Osteocyte (in vitro differentiated cells): ENCODE data around the gene HECTD3. TPM values are rescaled to one million over a fixed set of nuclear protein-coding genes. Genes with fewer than 3 reads are reported as not detected.
A peak's percentile ranks its signal among the peaks of the same experiment; 100 is the strongest.
"Not testable (repeated sequence)": the region's sequence is repeated elsewhere in the genome, so short reads cannot be mapped to it uniquely, and the experiment has no call there.

Experiments used
- DNase-seq: peaks from one replicate; pipeline ENCODE4 v3.0.0; 2021; ENCODE audit warnings: mixed read lengths; ENCODE audit not compliant: unreplicated experiment; ENCODE audit errors: extremely low spot score
- H3K27ac Mint-ChIP-seq: one replicate; pipeline ENCODE4 v1.8.0; 2021; ENCODE audit warnings: mild to moderate bottlenecking, mixed read lengths; ENCODE audit not compliant: unreplicated experiment
- H3K27me3 Mint-ChIP-seq: one replicate; pipeline ENCODE4 v1.8.0; 2021; ENCODE audit warnings: mixed read lengths; ENCODE audit not compliant: unreplicated experiment
- H3K36me3 Mint-ChIP-seq: one replicate; pipeline ENCODE4 v1.8.0; 2021; ENCODE audit warnings: mixed read lengths; ENCODE audit not compliant: unreplicated experiment
- H3K4me1 Mint-ChIP-seq: one replicate; pipeline ENCODE4 v1.8.0; 2021; ENCODE audit warnings: mixed read lengths; ENCODE audit not compliant: unreplicated experiment
- H3K4me3 Mint-ChIP-seq: one replicate; pipeline ENCODE4 v1.8.0; 2021; ENCODE audit warnings: mild to moderate bottlenecking, moderate library complexity, mixed read lengths; ENCODE audit not compliant: unreplicated experiment
- H3K9me3 Mint-ChIP-seq: one replicate; pipeline ENCODE4 v1.8.0; 2021; ENCODE audit warnings: mixed read lengths; ENCODE audit not compliant: unreplicated experiment
- total RNA-seq: library from RNA; stranded (reverse); gene quantifications from 2 replicates; pipeline ENCODE4 v1.2.1, GENCODE V29; 2021
- TF ChIP-seq, protein P1 (sequence below): fragments of 200-600 bp; sonication (generic); IDR thresholded peaks from 2 replicates; pipeline ENCODE4 v1.5.0; 2021; ENCODE audit warnings: antibody characterized with exemption, mild to moderate bottlenecking, moderate library complexity

The HECTD3 gene
- total RNA-seq, 1 donor from 2014 or later = 49.4 TPM

DNA sequence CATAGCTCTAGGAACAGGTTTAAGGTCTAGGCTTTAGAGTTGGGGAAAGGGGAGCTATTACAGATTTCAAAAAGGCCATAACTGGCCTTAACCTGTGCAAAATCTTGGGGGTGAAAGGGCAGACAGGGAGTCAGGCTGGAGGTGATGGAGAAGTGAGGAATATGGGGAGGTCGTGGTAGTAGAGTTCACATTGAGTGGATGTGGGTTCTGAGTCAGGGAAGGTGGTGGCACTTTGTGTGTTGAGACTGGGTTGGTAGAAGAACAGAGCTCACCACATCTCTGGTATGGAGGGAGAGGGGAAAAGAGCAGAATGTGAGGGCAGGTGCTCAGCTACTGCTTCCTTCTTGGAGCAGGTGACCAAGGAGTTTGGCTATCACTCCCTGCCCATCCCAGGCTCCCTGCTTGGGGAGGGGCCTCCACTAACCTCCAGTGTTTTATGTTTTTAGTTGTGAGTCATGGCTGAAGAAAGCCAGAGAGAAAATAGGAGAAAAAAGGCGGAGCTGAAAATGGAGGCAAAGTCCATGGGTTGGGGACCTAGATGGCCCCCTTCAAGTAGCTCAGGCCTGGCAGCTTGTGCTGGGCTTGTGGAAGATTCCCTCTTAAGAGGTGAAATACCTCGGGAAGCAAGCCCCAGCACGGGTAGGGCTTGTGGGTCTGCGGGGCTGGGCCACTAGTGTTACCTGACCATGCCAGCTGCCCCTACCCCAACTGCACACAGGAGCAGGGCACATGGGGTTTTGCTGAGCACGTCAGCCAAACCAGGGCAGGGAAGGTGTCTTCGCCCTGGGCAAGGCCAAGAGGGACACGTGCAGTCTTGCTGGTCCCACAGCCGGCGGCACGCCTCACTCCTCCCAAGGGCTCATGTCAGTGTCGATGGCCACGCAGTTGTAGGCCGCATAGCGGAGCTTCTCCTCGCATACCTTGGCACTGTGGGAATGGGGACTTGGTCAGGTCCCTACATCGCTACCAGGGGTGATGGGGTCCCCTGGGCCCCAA is 8.2 kb downstream of the HECTD3 start:
- TF ChIP-seq, protein P1, sequence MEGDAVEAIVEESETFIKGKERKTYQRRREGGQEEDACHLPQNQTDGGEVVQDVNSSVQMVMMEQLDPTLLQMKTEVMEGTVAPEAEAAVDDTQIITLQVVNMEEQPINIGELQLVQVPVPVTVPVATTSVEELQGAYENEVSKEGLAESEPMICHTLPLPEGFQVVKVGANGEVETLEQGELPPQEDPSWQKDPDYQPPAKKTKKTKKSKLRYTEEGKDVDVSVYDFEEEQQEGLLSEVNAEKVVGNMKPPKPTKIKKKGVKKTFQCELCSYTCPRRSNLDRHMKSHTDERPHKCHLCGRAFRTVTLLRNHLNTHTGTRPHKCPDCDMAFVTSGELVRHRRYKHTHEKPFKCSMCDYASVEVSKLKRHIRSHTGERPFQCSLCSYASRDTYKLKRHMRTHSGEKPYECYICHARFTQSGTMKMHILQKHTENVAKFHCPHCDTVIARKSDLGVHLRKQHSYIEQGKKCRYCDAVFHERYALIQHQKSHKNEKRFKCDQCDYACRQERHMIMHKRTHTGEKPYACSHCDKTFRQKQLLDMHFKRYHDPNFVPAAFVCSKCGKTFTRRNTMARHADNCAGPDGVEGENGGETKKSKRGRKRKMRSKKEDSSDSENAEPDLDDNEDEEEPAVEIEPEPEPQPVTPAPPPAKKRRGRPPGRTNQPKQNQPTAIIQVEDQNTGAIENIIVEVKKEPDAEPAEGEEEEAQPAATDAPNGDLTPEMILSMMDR = no peak
- peak; percentile 83 for DNase-seq
- H3K4me3 Mint-ChIP-seq = no peak overlapping the region
- no peaks in the 10 kb centered on the region for H3K9me3 Mint-ChIP-seq
- H3K4me1 Mint-ChIP-seq = no peaks in the 10 kb centered on the region
- H3K27ac Mint-ChIP-seq = no peak overlapping the region
- peaks cover 41% of the 10 kb centered on the region for H3K36me3 Mint-ChIP-seq
- no peaks in the 10 kb centered on the region for H3K27me3 Mint-ChIP-seq

DNA sequence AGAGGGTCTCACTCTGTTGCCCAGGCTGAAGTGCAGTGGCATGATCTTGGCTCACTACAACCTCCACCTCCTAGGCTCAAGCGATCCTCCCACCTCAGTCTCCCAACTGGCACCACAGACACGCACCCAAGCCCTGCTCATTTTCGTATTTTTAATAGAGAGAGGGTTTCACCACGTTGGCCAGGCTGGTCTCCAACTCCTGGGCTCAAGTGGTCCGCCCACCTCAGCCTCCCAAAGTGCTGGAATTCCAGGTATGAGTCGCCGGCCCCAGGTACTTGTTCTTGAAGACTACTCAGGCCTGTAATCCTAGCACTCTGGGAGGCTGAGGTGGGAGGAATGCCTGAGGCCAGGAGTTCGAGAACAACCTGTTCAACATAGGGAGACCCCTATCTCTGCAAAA is 9.5 kb downstream of the HECTD3 start:
- H3K4me1 Mint-ChIP-seq, H3K27me3 Mint-ChIP-seq, H3K27ac Mint-ChIP-seq, H3K9me3 Mint-ChIP-seq, H3K4me3 Mint-ChIP-seq: not testable (repeated sequence)
- peak; percentile 66 for DNase-seq
- H3K36me3 Mint-ChIP-seq = peaks cover 31% of the 10 kb centered on the region

DNA sequence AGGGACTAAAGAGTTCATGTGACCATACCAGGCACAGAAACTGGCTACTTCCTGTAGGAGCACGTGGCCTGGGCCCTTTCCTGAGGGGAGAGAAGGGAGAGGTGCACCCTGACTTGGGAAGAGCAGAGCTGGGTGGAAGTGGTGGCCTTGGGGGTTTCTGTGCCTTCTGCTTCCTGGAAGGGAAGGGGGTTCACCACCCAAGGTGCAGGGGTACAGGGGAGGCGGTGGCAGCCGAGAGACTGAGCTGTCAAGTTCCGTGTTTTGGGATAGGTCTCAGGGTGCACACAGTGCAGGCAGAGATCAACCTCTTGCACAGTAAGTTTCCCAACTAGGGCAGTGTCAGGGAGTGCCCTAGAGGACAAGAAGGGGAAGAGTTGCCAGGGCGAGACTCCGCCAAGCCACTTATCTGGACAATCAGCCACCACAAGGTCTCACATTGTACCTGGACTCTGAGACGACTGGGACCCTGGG is 10.1 kb downstream of the HECTD3 start:
- H3K4me1 Mint-ChIP-seq = no peaks in the 10 kb centered on the region
- no peak overlapping the region for H3K4me3 Mint-ChIP-seq
- TF ChIP-seq, protein P1 = no peak
- H3K36me3 Mint-ChIP-seq = peaks cover 29% of the 10 kb centered on the region
- peak; percentile 71 for DNase-seq
- H3K27ac Mint-ChIP-seq = no peak overlapping the region
- H3K9me3 Mint-ChIP-seq = no peaks in the 10 kb centered on the region
- no peaks in the 10 kb centered on the region for H3K27me3 Mint-ChIP-seq

DNA sequence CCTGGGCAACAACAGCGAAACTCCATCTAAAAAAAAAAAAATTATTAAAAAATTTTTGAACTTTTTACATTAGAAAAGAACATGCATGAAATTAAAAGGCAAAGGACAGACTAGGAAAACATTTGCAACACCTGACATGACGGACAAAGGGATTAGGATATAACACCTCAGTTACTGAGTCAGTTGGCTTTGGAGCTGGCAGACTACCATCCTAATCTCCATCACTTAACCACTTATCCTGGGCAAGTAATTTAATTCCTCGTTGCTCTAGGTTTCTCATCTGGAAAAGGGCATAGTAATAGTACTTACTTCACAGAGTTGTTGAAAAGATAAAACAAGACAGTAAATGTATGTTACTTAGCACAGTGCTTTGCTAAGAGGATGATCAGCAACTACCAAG is 11.9 kb downstream of the HECTD3 start:
- DNase-seq = no peak
- Mint-ChIP-seq H3K4me3 (no peak overlapping the region), H3K4me1 (no peaks in the 10 kb centered on the region), H3K36me3 (peaks cover 15% of the 10 kb centered on the region), H3K27me3 (no peaks in the 10 kb centered on the region), H3K9me3 (no peaks in the 10 kb centered on the region), H3K27ac (no peak overlapping the region)
- TF ChIP-seq, protein P1 = no peak

DNA sequence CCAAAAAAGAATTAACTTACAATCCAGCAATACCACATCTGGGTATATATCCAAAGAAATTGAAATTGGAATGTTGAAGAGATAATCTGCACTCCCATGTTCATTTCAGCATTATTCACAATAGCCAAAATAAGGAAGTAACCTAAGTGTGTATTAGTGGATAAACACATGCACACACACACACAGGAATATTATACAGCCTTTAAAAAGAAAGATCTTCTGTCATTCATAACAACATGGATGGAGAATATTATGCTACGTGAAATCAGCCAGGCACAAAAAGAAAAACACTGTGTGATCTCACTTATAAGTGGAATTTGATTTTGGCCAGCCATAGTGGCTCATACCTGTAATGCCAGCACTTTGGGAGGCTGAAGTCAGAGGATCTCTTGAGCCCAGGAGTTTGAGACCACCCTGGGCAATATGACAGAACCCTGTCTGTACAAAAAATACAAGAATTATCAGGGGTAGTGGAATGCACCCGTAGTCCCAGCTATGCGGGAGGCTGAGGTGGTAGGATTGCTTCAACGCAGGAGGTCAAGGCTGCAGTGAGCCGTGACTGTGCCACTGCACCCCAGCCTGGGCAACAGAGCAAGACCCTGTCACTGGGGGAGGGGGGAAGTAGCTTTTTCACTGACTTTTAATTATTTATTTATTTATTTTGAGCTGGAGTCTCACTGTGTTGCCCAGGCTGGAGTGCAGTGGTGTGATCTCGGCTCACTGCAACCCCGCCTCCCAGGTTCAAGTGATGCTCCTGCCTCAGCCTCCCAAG is 15.5 kb downstream of the HECTD3 start:
- peaks cover 7% of the 10 kb centered on the region for H3K27me3 Mint-ChIP-seq
- H3K36me3 Mint-ChIP-seq = no peaks in the 10 kb centered on the region
- no peak for DNase-seq
- H3K9me3 Mint-ChIP-seq = no peaks in the 10 kb centered on the region
- H3K4me1 Mint-ChIP-seq = no peaks in the 10 kb centered on the region
- TF ChIP-seq, protein P1 = no peak
- no peak overlapping the region for H3K4me3 Mint-ChIP-seq
- no peak overlapping the region for H3K27ac Mint-ChIP-seq
